GM21515 (cell line): ENCODE results near the gene KRT15.
"Not testable (repeated sequence)": the region's sequence is repeated elsewhere in the genome, so short reads cannot be mapped to it uniquely, and the experiment has no call there.

Experiments
- ATAC-seq: cut with Tn5 transposase; IDR thresholded peaks from one replicate; pipeline ENCODE4 v1.9.1; 2021; ENCODE audit not compliant: unreplicated experiment

The KRT15 gene

GRCh38 chr17:41544491-41544892 is 25.8 kb upstream of the KRT15 start:
- no peak for ATAC-seq

DNA sequence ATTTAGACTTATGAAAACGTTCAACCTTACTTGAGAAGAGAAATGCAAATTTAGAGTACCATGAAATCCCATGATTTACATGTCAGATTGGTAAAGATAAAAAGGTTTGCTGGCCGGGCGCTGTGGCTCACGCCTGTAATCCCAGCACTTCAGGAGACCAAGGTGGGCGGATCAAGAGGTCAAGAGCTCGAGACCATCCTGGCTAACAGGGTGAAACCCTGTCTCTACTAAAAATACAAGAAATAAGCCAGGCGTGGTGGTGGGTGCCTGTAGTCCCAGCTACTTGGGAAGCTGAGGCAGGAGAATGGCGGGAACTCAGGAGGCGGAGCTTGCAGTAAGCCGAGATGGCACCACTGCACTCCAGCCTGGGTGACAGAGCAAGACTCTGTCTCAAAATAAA is 24.1 kb upstream of the KRT15 start:
- ATAC-seq: not testable (repeated sequence)

DNA sequence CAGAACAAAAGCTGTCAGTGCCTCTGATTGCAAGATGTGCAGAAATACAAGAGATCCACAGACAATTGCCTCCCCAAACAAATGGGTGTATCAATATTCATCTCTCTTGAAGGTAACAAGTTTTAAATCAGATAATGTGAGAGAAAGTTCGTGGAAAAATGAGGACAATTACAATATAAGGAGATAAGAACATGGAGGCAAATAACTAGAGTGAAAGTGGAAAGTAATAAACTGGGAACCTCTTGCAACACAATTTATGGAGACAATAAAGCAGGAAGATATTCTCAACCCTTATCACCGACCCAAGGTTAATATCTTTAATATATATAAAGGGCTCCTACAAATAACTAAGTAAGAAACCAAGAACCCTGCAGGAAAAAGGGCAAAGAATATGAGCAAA is 23.7 kb upstream of the KRT15 start:
- no peak for ATAC-seq

- ATAC-seq: no peak
These were observed 22.4 kb upstream of the KRT15 start for GRCh38 chr17:41540921-41541625.

- no peak for ATAC-seq
These were observed 21.4 kb upstream of the KRT15 start for GRCh38 chr17:41539979-41540701.

- ATAC-seq: no peak
These were observed 20.4 kb upstream of the KRT15 start for GRCh38 chr17:41539071-41539492.

DNA sequence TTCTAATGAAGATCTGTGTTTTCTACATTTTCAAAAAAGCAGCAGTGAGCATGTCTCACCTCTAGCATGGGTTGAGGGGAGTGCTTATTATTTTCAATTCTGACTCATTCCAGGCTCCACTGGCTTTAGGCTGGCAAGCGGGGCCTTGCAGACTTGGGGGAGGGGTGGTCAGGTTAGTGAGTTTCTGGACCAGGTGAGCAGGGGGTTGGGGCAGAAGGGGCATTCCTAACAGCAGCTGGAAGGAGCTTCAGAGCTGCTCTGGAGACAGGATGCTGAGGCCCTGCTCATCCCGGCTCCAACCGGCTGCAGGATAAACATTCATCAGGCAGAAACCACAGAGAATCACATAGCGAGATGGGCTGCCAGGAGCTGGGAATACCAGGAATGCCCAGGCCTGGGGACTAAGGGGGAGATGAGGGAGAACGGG is 19.9 kb upstream of the KRT15 start:
- ATAC-seq: no peak

DNA sequence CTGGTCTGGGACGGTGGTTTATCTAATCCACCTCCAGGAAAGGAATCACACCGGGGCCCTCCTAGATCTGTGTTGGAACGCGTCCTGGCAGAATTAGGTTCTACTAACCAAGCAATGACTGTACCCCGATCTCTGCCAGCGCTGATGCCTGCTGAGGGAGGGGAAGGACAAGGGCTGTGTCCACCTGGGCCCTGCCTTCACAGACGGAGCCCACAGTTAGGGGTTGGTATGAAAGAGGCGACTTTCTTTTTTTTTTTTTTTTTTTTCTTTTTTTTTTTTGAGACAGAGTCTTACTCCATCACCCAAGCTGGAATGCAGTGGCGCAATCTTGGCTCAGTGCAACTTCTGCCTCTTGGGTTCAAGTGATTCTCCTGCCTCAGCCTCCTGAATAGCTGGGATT is 19.3 kb upstream of the KRT15 start:
- no peak for ATAC-seq

DNA sequence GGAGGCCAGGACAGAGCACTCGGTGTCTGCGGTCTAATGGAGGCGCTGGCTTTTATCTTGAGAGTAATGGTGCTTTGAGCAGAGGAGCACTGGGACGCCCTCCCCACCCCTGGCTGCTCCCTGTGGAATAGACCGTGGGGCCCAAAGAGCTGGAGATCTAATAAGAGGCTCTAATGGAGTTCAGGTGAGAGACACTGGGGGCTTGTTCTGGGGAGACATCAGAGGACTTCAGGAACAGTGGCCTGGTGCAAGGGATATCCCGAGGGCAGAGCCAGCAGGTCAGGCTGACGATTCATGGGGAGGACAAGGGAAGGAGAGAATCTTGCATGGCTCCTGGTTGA is 18.9 kb upstream of the KRT15 start:
- ATAC-seq: no peak

DNA sequence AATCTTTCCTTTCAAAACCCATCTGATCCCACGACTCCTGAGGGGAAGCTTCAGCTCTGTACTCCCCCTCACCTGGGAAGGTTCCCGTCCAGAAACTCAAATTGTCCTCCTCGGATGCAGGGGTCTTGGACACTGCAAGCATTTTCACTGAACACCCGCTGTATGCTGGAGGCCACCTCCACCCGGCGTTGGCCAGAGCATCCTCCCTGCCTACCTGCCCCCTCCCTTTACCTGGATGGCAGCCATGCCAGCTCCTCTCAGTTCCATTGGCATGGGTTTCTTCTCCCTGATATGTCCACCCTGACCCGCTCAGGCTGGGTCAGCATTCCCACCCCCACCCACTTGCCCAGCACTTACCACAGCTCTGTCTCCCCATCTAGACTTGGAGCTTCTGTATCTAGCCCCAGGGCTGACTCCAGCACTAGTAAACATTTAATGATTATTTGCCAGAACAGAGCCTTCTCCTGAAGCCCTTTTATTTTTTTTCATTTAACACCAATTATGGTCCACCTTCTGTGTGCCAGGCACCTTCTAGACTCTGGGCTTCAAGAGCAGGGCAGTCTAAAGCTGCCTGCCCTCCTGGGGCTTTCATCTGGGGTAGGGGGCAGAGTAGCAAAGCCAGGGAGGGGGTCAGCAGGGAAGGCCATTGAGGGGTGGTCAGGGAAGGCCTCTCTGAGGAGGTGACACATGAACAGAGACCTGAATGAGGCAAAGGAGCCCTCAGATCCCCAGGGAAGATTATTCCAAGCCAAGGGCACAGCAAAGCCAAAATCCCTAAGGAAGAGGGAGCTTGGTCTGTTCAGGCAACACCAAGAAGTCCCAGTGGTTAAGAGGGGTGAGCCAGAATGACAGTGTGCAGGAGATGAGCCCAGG is 18.3 kb upstream of the KRT15 start:
- no peak for ATAC-seq

- ATAC-seq: no peak
These were observed 17.2 kb upstream of the KRT15 start for GRCh38 chr17:41535764-41536481.

DNA sequence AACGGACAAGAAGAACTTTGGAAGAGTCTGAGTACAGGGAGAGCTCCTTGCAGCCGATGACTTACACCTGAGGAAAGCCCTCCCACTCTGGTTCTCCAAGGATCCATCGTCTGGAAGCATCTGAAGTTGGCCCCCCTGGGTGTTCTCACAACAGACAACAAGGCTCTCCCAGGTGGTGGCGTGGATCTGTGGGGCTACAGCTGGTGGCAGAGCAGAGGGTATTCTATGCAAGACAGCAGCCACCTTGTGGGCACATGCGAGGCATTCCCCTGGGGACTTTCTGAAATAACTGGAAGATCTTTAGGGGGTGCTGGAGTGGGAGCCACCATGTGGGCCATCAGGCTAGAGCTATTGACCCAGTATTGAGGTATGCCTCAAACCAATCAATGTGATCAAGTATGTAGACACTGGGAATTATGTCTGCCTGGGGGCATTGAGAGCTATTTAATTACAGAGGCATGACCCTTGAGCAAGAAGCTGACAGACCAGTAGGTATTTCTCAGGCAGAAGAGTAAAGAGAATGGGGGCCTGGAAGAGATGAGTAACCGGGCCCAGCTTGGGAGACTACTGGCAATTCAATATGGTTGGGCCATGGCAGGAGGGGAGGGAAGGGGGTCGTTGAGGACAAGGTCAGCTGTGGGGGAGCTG is 16.3 kb upstream of the KRT15 start:
- no peak for ATAC-seq

GRCh38 chr17:41533613-41534012 is 14.9 kb upstream of the KRT15 start:
- ATAC-seq: no peak

GRCh38 chr17:41532947-41533570 is 14.4 kb upstream of the KRT15 start:
- no peak for ATAC-seq

DNA sequence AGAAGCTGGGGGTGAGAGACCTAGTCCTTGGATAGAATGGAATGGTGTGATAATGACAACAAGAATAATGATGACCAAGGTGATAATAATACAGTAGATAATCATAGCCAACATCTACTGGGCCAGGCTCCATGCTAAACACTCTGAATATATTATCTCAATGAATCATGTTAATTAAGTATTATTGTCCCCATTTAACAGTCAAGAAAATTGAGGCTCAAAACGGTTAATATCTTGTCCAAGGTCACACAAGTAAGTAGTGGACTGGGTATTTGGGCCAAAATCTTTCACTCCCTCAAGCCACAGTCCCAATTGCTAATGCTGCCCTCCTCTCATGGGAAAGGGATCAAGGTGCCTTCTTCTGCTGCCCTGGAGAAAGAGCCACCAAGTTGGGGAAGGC is 13.3 kb upstream of the KRT15 start:
- ATAC-seq: no peak

DNA sequence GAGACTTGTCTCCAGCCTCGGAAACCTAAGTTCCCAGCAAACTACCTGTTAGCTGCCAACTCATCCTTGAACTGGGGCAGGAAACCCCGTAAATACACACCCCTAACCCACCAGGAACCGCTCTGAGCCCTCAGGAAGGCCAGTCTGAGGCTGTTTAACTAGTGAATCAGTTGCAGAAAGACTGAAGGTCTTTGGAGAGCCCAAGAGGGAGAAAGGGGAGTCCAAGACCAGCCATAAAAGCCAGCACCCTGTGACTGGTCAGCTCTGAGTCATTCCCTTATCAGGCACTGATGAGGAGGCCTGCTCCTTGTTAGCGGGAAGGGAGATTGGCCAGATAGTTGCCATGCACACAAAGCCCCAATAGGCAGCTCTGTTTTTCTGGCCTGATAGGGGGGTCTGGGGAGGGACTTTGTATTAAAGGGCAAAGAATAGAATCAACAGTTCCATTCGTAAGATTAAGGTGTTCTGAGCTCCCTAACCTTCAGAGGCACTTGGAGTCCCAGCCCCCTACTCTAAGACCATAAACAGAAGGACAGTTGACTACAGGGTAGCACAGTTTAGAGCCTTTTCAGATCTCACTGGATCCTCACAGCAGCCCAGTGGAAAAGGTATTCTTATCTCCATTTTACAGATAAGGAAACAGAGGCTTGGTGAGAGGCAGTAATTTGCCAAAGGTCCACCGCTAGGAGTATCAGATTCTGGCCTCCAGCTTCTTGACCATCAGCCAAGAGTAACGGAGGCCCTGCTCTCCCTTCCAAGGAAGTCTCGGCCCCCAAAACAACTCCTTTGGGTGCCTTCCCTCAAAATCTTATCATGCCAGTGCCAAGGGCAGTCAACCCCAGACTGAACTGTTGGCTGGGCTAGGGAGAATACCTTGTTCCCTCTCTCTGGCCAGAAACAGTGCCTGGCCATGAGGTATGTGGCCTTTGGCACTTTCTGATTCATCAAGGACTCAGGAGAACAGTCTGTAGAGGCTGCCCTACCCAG is 11.7 kb upstream of the KRT15 start:
- ATAC-seq: no peak

GRCh38 chr17:41529491-41529915 is 10.8 kb upstream of the KRT15 start:
- no peak for ATAC-seq

- ATAC-seq: no peak
These were observed 10.3 kb upstream of the KRT15 start for GRCh38 chr17:41528959-41529353.
